Testis (tissue), 2 donors: ENCODE data around the gene MEF2A.

Experiments used
- CTCF ChIP-seq, 3 experiments: fragments of 450-650 bp in 2 of 3; fragments of 200-600 bp in 1 of 3; sonication (generic) in 1 of 3; IDR thresholded peaks; one replicate each; pipeline ENCODE4 v1.5.1; 2016 to 2019; ENCODE audit warnings: antibody characterized with exemption in 3 of 3, mild to moderate bottlenecking in 2 of 3, moderate library complexity in 1 of 3
- POLR2A ChIP-seq: fragments of 450-650 bp; IDR thresholded peaks from one replicate; pipeline ENCODE4 v1.6.1; 2017; ENCODE audit warnings: antibody characterized with exemption, mild to moderate bottlenecking, moderate library complexity

GRCh38 chr15:99645543-99645935 lies 79.8 kb downstream of the MEF2A start:
- TF ChIP-seq CTCF (IDR thresholded peaks at IDR 0.05) (no peak), POLR2A (no peak)
